Measurements from ENCODE around the gene SPARCL1.
A peak's percentile ranks its signal among the peaks of the same experiment; 100 is the strongest.

The SPARCL1 gene

DNA sequence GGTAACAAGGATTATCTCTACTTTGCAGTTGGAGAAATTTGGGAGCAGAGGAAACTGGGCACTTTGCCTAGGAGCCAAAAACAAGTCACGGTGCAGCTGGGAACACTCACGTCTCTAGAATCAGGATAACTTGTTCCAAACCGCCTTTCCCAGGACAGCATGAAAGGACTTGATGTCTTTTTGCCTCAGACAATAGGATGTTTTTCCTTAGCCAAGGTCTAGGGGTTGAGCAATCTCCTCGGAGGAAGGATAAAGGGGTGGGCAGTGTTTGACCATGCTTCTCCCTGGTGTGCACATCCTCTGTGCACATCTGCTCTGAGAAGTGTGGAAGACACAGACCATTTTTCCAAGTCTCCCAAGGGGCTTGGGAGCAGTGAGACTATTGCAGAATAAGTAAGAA is 1.7 kb upstream of the SPARCL1 start:
- H3K4me3 ChIP-seq (ENCODE audit: low read length) = no peak overlapping the region
- no peak for TF ChIP-seq CTCF (conservative IDR thresholded peaks at IDR 0.05; ENCODE audit: low read depth, low read length)
- DNase-seq (ENCODE audit: low read depth) = no peak

- TF ChIP-seq CTCF (conservative IDR thresholded peaks at IDR 0.05; ENCODE audit: low read depth, low read length) = no peak
- DNase-seq (ENCODE audit: low read depth) = no peak
- no peak overlapping the region for H3K4me3 ChIP-seq (ENCODE audit: low read length)
Measured at GRCh38 chr4:87530229-87530628, 1.1 kb upstream of the SPARCL1 start.

- no peak for DNase-seq (ENCODE audit: low read depth)
- no peak overlapping the region for H3K4me3 ChIP-seq (ENCODE audit: low read length)
- no peak for TF ChIP-seq CTCF (conservative IDR thresholded peaks at IDR 0.05; ENCODE audit: low read depth, low read length)
Measured at GRCh38 chr4:87527431-87528220, 1.6 kb downstream of the SPARCL1 start.

GRCh38 chr4:87525636-87526295 is 3.4 kb downstream of the SPARCL1 start:
- no peak for TF ChIP-seq CTCF (conservative IDR thresholded peaks at IDR 0.05; ENCODE audit: low read depth, low read length)
- peak; percentile 62 for DNase-seq (ENCODE audit: low read depth)
- no peak overlapping the region for H3K4me3 ChIP-seq (ENCODE audit: low read length)

DNA sequence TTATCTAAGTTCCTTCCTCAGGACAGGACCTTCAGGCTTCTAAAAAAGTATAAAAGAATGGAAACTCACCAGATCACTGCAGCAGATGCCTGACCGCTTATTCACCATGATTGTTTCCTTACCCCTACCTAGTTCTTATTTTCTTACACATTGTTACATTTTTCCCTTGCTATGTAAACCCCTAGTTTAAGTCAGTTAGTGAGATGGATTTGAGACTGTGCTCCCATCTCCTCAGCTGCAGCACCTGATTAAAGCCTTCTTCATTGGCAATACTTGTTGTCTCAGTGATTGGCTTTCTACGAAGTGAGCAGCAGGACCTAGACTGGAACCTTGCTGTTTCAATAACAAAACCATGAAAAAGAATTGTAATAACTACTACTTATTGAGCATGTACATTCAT is 4.7 kb downstream of the SPARCL1 start:
- no peak for DNase-seq (ENCODE audit: low read depth)
- no peak for TF ChIP-seq CTCF (conservative IDR thresholded peaks at IDR 0.05; ENCODE audit: low read depth, low read length)
- no peak overlapping the region for H3K4me3 ChIP-seq (ENCODE audit: low read length)

GRCh38 chr4:87523307-87523706 is 5.9 kb downstream of the SPARCL1 start:
- no peak overlapping the region for H3K4me3 ChIP-seq (ENCODE audit: low read length)
- no peak for DNase-seq (ENCODE audit: low read depth)
- no peak for TF ChIP-seq CTCF (conservative IDR thresholded peaks at IDR 0.05; ENCODE audit: low read depth, low read length)

Measured in retinal pigment epithelial cell (primary cell).